Duodenal mucosa (tissue), 2 donors: ENCODE measurements around the gene NIT1.

ENCODE experiments used
- H3K27ac ChIP-seq: one replicate; pipeline ENCODE4 v1.7.0; 2013; ENCODE audit warnings: low read depth, low read length
- H3K27me3 ChIP-seq, 2 donors: one replicate each; pipeline ENCODE4 v1.7.0; 2013; ENCODE audit warnings: low read length in 2 of 2, control low read depth in 1 of 2; ENCODE audit not compliant: insufficient read depth in 2 of 2, control insufficient read depth in 1 of 2
- H3K36me3 ChIP-seq, 2 donors: one replicate each; pipeline ENCODE4 v1.7.0; 2013; ENCODE audit warnings: low read length in 2 of 2, control low read depth in 1 of 2; ENCODE audit not compliant: insufficient read depth in 2 of 2, control insufficient read depth in 1 of 2
- H3K4me1 ChIP-seq, 2 donors: one replicate each; pipeline ENCODE4 v1.7.0; 2013; ENCODE audit warnings: low read length in 2 of 2, control low read depth in 1 of 2; ENCODE audit not compliant: insufficient read depth in 2 of 2, control insufficient read depth in 1 of 2
- H3K4me3 ChIP-seq, 2 donors: one replicate each; pipeline ENCODE4 v1.7.0; 2013; ENCODE audit warnings: low read length in 2 of 2, low read depth in 1 of 2
- H3K9ac ChIP-seq, 2 donors: one replicate each; pipeline ENCODE4 v1.7.0; 2013; ENCODE audit warnings: low read length in 2 of 2, low read depth in 1 of 2
- H3K9me3 ChIP-seq, 2 donors: one replicate each; pipeline ENCODE4 v1.7.0; 2013; ENCODE audit warnings: low read length in 2 of 2, control low read depth in 1 of 2; ENCODE audit not compliant: control insufficient read depth in 1 of 2

NIT1 gene

GRCh38 chr1:161084597-161084988 lies 33.3 kb upstream of the NIT1 start:
- Histone ChIP-seq H3K4me1 (peaks cover 34 to 50% of the 10 kb centered on the region in 2 donors), H3K36me3 (no peaks in the 10 kb centered on the region), H3K27ac (no peak overlapping the region), H3K9ac (no peak overlapping the region), H3K4me3 (no peak overlapping the region), H3K9me3 (no peaks in the 10 kb centered on the region), H3K27me3 (no peaks in the 10 kb centered on the region)

DNA sequence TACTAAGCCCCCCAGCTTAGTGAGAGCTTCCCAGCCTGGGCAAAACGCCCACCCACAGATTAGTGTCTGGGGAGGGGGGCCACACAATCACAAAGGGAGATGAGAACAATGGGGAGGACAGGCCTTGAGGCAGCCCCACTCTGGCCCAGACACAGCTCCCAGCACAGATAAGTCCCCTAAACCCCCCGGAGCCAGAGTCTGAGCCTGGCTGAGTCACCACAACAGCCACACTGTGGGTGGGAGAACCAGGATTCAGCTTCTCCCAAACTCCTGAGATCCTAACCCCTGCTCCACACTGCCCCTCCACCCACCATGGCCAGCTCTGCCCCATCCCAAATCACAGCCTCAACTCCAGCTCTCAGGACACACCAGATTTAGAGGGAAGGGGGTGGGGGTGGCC lies 32.7 kb upstream of the NIT1 start:
- Histone ChIP-seq H3K27me3 (no peaks in the 10 kb centered on the region), H3K4me1 (peaks cover 36 to 53% of the 10 kb centered on the region in 2 donors), H3K9ac (no peak overlapping the region), H3K27ac (no peak overlapping the region), H3K9me3 (no peaks in the 10 kb centered on the region), H3K4me3 (no peak overlapping the region), H3K36me3 (no peaks in the 10 kb centered on the region)

- no peak overlapping the region for H3K27ac ChIP-seq
- H3K36me3 ChIP-seq, result no peaks in the 10 kb centered on the region
Observed at GRCh38 chr1:161086457-161086856, 31.4 kb upstream of the NIT1 start.

GRCh38 chr1:161088587-161089110 lies 29.3 kb upstream of the NIT1 start:
- Histone ChIP-seq H3K4me1 (peaks cover 32 to 36% of the 10 kb centered on the region in 2 donors), H3K27ac (no peak overlapping the region)

More at GRCh38 chr1:161086457-161086856, 31.4 kb upstream of the NIT1 start:
- Histone ChIP-seq H3K9me3 (no peaks in the 10 kb centered on the region), H3K27me3 (no peaks in the 10 kb centered on the region), H3K4me1 (peaks cover 36 to 44% of the 10 kb centered on the region in 2 donors), H3K9ac (no peak overlapping the region), H3K4me3 (no peak overlapping the region)

GRCh38 chr1:161089251-161089924 lies 28.5 kb upstream of the NIT1 start, which contains the start of gene NECTIN4:
Gene NECTIN4 (minus strand): TSS chr1:161089558. CDS start chr1:161089296, 262 bp downstream.
- peaks cover 27 to 28% of the 10 kb centered on the region in 2 donors for H3K4me1 ChIP-seq
- H3K4me3 ChIP-seq, result peak within 1 kb of the TSS; percentile 55 to 62
- no peaks in the 10 kb centered on the region for H3K9me3 ChIP-seq
- H3K27me3 ChIP-seq, result no peaks in the 10 kb centered on the region
- peak within 1 kb of the TSS; percentile 32 to 58 for H3K9ac ChIP-seq
- no peaks in the 10 kb centered on the region for H3K36me3 ChIP-seq
- no peak within 1 kb of the TSS for H3K27ac ChIP-seq

More at GRCh38 chr1:161088587-161089110, 29.3 kb upstream of the NIT1 start:
- H3K27me3 ChIP-seq, result no peaks in the 10 kb centered on the region
- H3K4me3 ChIP-seq, result peak overlapping the region; percentile 55 to 62
- H3K9me3 ChIP-seq, result no peaks in the 10 kb centered on the region
- peak overlapping the region; percentile 32 to 58 for H3K9ac ChIP-seq
- no peaks in the 10 kb centered on the region for H3K36me3 ChIP-seq

- no peaks in the 10 kb centered on the region for H3K27me3 ChIP-seq
- no peak overlapping the region for H3K4me3 ChIP-seq
- H3K4me1 ChIP-seq, result peaks cover 26 to 27% of the 10 kb centered on the region in 2 donors
- no peaks in the 10 kb centered on the region for H3K36me3 ChIP-seq
- no peaks in the 10 kb centered on the region for H3K9me3 ChIP-seq
- H3K27ac ChIP-seq, result no peak overlapping the region
- no peak overlapping the region for H3K9ac ChIP-seq
Observed at GRCh38 chr1:161089938-161090337, 28.0 kb upstream of the NIT1 start.

GRCh38 chr1:161090617-161091016 lies 27.3 kb upstream of the NIT1 start:
- Histone ChIP-seq H3K27me3 (no peaks in the 10 kb centered on the region), H3K4me1 (peaks cover 21 to 26% of the 10 kb centered on the region in 2 donors), H3K9me3 (no peaks in the 10 kb centered on the region), H3K36me3 (no peaks in the 10 kb centered on the region), H3K4me3 (no peak overlapping the region), H3K27ac (no peak overlapping the region), H3K9ac (no peak overlapping the region)

GRCh38 chr1:161091093-161091492 lies 26.8 kb upstream of the NIT1 start:
- no peak overlapping the region for H3K4me3 ChIP-seq
- H3K36me3 ChIP-seq, result no peaks in the 10 kb centered on the region
- no peak overlapping the region for H3K9ac ChIP-seq
- H3K9me3 ChIP-seq, result no peaks in the 10 kb centered on the region
- no peaks in the 10 kb centered on the region for H3K27me3 ChIP-seq
- peaks cover 17 to 21% of the 10 kb centered on the region in 2 donors for H3K4me1 ChIP-seq
- no peak overlapping the region for H3K27ac ChIP-seq

DNA sequence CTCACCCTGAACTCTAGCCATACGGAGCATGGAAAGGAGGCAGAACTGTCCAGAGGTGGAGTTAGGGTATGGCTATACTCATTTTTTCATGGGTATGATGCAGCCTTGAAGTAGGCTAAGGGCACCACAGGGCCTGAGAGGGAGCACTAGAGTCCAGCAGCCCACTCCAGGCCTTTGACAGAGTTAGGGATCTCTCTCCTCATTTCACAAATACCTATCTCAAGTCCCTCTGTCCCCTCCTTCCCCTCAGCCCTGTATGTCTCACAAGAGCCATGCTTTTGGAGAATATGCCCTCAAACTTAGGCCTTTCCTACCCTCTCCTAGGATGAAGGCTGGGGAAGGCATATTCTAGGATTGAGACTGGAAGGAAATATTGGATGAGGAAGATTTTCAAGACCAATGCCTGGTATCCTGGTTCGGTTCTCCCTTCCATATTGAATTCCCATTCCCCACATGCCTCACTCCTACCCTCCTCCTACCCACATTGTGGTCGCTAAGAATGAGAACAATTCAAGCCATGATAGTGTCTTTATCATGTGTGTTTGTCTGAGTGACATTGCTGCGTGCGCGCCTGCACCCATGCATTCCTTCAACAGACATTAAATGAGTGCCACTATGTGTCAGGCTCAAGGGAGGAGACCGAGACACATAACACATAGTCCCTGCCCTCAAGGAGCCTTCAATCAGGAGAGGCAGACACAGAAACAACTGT lies 26.0 kb upstream of the NIT1 start:
- no peaks in the 10 kb centered on the region for H3K36me3 ChIP-seq
- H3K27me3 ChIP-seq, result no peaks in the 10 kb centered on the region
- no peaks in the 10 kb centered on the region for H3K9me3 ChIP-seq
- no peak overlapping the region for H3K27ac ChIP-seq
- H3K9ac ChIP-seq, result no peak overlapping the region
- peaks cover 12 to 15% of the 10 kb centered on the region in 2 donors for H3K4me1 ChIP-seq
- no peak overlapping the region for H3K4me3 ChIP-seq

DNA sequence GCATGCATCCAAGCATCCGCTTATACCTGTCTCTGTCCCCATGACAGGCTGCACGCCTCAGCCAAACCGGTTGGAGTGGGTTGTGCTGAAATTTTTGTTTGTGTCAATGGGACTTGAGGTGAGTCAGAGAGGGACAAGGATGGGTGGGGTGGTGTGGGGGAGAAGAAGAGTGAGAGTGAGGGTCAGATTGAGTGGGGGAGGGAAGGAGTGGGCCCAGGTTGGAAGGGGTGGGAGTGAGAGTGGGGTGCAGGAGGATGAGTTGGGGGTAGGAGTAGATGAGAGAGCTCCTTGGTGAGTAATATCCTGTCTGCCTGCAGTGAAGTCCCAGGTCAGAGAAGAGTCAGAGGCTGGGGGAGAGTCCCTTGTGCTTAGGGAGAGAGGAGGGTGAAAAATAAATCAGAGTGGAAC lies 25.3 kb upstream of the NIT1 start:
- Histone ChIP-seq H3K4me1 (peaks cover 11 to 22% of the 10 kb centered on the region in 2 donors), H3K27ac (no peak overlapping the region), H3K36me3 (no peaks in the 10 kb centered on the region), H3K4me3 (no peak overlapping the region), H3K27me3 (no peaks in the 10 kb centered on the region), H3K9me3 (no peaks in the 10 kb centered on the region), H3K9ac (no peak overlapping the region)
